GM06990 (cell line): ENCODE data around the gene TLR9.

Experiments
- DNase-seq: peaks from one replicate; pipeline ENCODE4 v3.0.0-alpha.2; 2011; ENCODE audit not compliant: insufficient read length; ENCODE audit errors: extremely low read depth
- H3K27me3 ChIP-seq: replicated peaks from 2 replicates; pipeline ENCODE4 v1.6.0; 2011; ENCODE audit warnings: low read length; ENCODE audit not compliant: control insufficient read depth, insufficient read depth
- H3K36me3 ChIP-seq: 2 replicates; pipeline ENCODE4 v1.5.1; 2011; ENCODE audit warnings: low read length; ENCODE audit not compliant: control insufficient read depth, insufficient read depth
- H3K4me3 ChIP-seq: replicated peaks from 2 replicates; pipeline ENCODE4 v1.5.1; 2011; ENCODE audit warnings: low read depth, mild to moderate bottlenecking, control low read depth, low read length
- TF ChIP-seq, protein P1 (sequence below): IDR thresholded peaks from 2 replicates; pipeline ENCODE4 v1.5.1; 2011; ENCODE audit warnings: low read length, control low read depth, mild to moderate bottlenecking, inconsistent platforms; ENCODE audit not compliant: insufficient read depth, poor library complexity, severe bottlenecking

The TLR9 gene

GRCh38 chr3:52177701-52178042 is 47.8 kb downstream of the TLR9 start:
- TF ChIP-seq, protein P1, sequence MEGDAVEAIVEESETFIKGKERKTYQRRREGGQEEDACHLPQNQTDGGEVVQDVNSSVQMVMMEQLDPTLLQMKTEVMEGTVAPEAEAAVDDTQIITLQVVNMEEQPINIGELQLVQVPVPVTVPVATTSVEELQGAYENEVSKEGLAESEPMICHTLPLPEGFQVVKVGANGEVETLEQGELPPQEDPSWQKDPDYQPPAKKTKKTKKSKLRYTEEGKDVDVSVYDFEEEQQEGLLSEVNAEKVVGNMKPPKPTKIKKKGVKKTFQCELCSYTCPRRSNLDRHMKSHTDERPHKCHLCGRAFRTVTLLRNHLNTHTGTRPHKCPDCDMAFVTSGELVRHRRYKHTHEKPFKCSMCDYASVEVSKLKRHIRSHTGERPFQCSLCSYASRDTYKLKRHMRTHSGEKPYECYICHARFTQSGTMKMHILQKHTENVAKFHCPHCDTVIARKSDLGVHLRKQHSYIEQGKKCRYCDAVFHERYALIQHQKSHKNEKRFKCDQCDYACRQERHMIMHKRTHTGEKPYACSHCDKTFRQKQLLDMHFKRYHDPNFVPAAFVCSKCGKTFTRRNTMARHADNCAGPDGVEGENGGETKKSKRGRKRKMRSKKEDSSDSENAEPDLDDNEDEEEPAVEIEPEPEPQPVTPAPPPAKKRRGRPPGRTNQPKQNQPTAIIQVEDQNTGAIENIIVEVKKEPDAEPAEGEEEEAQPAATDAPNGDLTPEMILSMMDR = no peak
- H3K27me3 ChIP-seq = no peaks in the 10 kb centered on the region
- H3K36me3 ChIP-seq = no peaks in the 10 kb centered on the region

DNA sequence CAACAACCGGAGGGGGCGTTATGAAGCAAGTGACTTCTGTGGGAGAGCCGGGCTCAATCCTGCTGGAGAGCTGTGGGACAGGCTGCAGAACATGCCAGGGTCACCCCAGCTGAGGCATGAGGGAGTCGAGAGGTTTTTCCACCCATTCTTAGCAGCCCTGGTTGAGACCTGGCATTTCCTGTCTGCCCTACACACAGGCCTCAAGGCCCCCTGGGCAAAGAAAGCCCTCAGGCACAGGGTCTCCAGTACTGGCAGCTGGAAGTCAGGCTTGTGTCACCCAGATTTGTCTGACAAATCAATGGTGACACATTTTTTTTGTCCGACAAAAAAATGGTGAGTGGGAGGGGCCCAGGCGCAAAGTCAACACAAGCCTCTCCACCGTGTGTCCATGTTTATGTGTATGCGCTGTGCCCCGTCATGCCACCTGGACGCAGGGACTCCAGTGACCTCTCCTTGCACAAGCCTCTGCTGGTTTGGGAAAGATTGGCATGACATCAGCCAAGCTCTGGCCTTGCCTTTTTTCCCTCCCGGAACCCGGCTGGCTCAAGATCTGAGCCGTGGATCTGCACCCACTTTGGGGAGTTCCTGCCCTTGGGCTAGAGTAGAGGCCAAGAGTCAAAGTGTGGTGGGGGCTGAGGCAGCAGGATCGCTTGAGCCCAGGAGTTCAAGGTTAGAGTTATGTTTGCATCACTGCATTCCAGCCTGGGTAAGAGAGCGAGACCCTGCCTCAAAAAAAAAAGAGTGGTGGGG is 48.3 kb downstream of the TLR9 start:
- H3K4me3 ChIP-seq = no peak overlapping the region
- no peaks in the 10 kb centered on the region for H3K36me3 ChIP-seq
- DNase-seq = no peak
- TF ChIP-seq, protein P1 = no peak
- H3K27me3 ChIP-seq = no peaks in the 10 kb centered on the region

More at GRCh38 chr3:52177701-52178042, 47.8 kb downstream of the TLR9 start:
- no peak overlapping the region for H3K4me3 ChIP-seq
- DNase-seq = no peak

DNA sequence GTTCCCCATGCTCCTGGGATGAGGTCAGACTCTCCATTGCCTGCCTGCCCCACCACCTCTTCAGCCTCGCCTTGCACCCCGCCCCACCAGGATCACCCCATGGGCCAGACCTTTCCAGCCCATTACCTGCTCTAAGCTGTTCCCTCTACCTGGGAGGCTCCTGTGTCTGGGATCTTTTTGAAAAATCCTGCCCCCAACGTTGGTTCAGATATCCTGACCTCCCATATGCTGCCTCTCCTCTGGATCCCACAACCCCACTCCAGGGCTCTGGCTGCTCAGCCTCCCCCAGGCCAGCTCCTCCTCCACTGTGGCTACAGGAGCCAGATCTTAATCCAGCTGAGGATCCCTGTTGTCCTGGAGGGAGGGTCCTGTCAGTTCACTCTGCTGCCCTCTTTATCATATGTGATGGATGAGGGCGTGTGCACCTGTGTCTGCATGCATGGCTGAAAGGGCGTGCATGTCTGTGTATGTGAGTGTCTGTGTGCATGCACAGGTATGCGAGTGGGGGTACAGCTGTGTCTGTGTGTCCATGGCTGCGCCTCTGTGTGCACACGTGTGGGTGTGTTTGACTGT is 49.2 kb downstream of the TLR9 start:
- no peak for DNase-seq
- Histone ChIP-seq H3K36me3 (no peaks in the 10 kb centered on the region), H3K27me3 (no peaks in the 10 kb centered on the region)

GRCh38 chr3:52175416-52176179 is 49.8 kb downstream of the TLR9 start:
- Histone ChIP-seq H3K4me3 (no peak overlapping the region), H3K36me3 (no peaks in the 10 kb centered on the region), H3K27me3 (no peaks in the 10 kb centered on the region)
- DNase-seq = no peak
- TF ChIP-seq, protein P1 = no peak

More for the DNA sequence above, 49.2 kb downstream of the TLR9 start:
- TF ChIP-seq, protein P1 = no peak
- H3K4me3 ChIP-seq = no peak overlapping the region

GRCh38 chr3:52174896-52175295 is 50.5 kb downstream of the TLR9 start:
- no peak for DNase-seq
- no peak overlapping the region for H3K4me3 ChIP-seq
- H3K36me3 ChIP-seq = no peaks in the 10 kb centered on the region
- TF ChIP-seq, protein P1 = no peak
- no peaks in the 10 kb centered on the region for H3K27me3 ChIP-seq
